ENCODE data around the gene GNG13. TPM values are rescaled to one million over a fixed set of nuclear protein-coding genes. Genes with fewer than 3 reads are reported as not detected.
A peak's percentile ranks its signal among the peaks of the same experiment; 100 is the strongest.

The GNG13 gene
- total RNA-seq, 1 experiment from 2014 or later = not detected

DNA sequence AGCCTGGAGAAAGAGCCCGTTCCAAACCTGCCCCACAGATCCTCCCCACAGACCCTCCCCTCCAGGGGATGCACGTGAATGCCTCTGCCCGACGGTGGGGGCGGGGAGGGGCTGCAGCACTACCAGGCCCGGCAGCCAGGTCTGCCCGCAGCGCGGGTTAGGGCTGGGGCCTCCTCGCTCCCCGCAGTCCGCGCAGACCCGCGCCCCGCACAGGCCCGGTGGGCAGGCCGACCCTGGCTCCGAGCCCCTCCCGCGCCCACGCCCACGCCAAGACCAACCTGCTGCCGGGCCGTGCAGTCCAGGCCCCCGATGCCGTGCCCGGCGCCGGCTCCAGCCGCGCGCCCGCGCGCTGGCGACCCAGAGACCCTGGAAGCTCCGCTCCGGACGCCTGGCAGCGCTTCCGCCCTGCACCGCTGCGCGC lies 12.5 kb downstream of the GNG13 start, which contains the start of gene RPUSD1:
RPUSD1 (minus strand) TSS at position 404 of the 421 bp plus-strand sequence. CDS start 644 bp downstream, outside the sequence.
- Histone ChIP-seq H3K23ac (ENCODE audit: insufficient read length, low read depth, low read length) (no peak within 1 kb of the TSS), H3K4me1 (ENCODE audit: insufficient read depth, low read length) (no peaks in the 10 kb centered on the region), H2BK15ac (ENCODE audit: low read depth, low read length) (no peak within 1 kb of the TSS), H2BK5ac (ENCODE audit: insufficient read length, low read length) (no peak within 1 kb of the TSS), H3T11ph (ENCODE audit: low read length) (no peak within 1 kb of the TSS), H3K27ac (ENCODE audit: insufficient read length, low read depth, low read length) (no peak within 1 kb of the TSS), H3K4ac (ENCODE audit: low read depth, low read length) (no peak within 1 kb of the TSS), H4K8ac (replicated peaks; ENCODE audit: insufficient read length, low read depth, low read length) (no peak within 1 kb of the TSS), H3K56ac (ENCODE audit: insufficient read length, low read depth, low read length) (no peak within 1 kb of the TSS), H4K5ac (ENCODE audit: insufficient read length, low read depth, low read length) (no peak within 1 kb of the TSS), H2AFZ (ENCODE audit: low read length) (no peak within 1 kb of the TSS), H2BK12ac (ENCODE audit: insufficient read length, low read depth, low read length) (no peak within 1 kb of the TSS), H3K79me2 (ENCODE audit: insufficient read depth, low read length) (no peaks in the 10 kb centered on the region; the same call in 1 of the 2 replicates), H3K9me3 (ENCODE audit: control insufficient read depth, low read depth, low read length) (no peaks in the 10 kb centered on the region), H3K18ac (ENCODE audit: insufficient read length, low read depth, low read length) (peak within 1 kb of the TSS; percentile 83), H2BK120ac (ENCODE audit: low read depth, low read length, poor library complexity, severe bottlenecking) (no peak within 1 kb of the TSS), H3K79me1 (ENCODE audit: insufficient read depth, low read depth, low read length, poor library complexity, severe bottlenecking) (peaks cover 2% of the 10 kb centered on the region), H4K20me1 (ENCODE audit: control insufficient read depth, insufficient read depth, insufficient read length) (no peaks in the 10 kb centered on the region), H2BK20ac (ENCODE audit: low read depth, low read length, poor library complexity, severe bottlenecking) (no peak within 1 kb of the TSS), H3K9ac (ENCODE audit: extremely low read depth, insufficient read length, low read length) (peak within 1 kb of the TSS; percentile 63), H3K14ac (ENCODE audit: insufficient read depth, low read length) (peak within 1 kb of the TSS; percentile 93), H3K27me3 (ENCODE audit: insufficient read depth, low read length) (no peaks in the 10 kb centered on the region), H3K23me2 (ENCODE audit: insufficient read length, low read depth, low read length, poor library complexity, severe bottlenecking) (peaks cover 11% of the 10 kb centered on the region), H3K4me2 (ENCODE audit: insufficient read depth, insufficient read length, low read length) (peak within 1 kb of the TSS; percentile 88), H4K91ac (ENCODE audit: insufficient read length, low read depth, low read length) (no peak within 1 kb of the TSS), H2AK5ac (ENCODE audit: insufficient read length, low read length) (no peak within 1 kb of the TSS)
- Mint-ChIP-seq H3K4me1 (peaks cover 0 to 2% of the 10 kb centered on the region in 2 experiments; a peak in 1 of 4 replicates), H3K4me3 (peak within 1 kb of the TSS; percentile 87 to 93), H3K9me3 (no peaks in the 10 kb centered on the region), H3K36me3 (ENCODE audit: insufficient read depth in 1 of 3, low read depth in 3 of 3) (peaks cover 8 to 28% (median 25%) of the 10 kb centered on the region in 3 experiments; a peak in 6 of 7 replicates), H3K27ac (peak within 1 kb of the TSS in 2 of 3 experiments; percentile 44 to 59; a peak in 3 of 7 replicates), H3K27me3 (ENCODE audit: low read depth) (no peaks in the 10 kb centered on the region)
- no peak for DNase-seq
- TF ChIP-seq, protein P1, sequence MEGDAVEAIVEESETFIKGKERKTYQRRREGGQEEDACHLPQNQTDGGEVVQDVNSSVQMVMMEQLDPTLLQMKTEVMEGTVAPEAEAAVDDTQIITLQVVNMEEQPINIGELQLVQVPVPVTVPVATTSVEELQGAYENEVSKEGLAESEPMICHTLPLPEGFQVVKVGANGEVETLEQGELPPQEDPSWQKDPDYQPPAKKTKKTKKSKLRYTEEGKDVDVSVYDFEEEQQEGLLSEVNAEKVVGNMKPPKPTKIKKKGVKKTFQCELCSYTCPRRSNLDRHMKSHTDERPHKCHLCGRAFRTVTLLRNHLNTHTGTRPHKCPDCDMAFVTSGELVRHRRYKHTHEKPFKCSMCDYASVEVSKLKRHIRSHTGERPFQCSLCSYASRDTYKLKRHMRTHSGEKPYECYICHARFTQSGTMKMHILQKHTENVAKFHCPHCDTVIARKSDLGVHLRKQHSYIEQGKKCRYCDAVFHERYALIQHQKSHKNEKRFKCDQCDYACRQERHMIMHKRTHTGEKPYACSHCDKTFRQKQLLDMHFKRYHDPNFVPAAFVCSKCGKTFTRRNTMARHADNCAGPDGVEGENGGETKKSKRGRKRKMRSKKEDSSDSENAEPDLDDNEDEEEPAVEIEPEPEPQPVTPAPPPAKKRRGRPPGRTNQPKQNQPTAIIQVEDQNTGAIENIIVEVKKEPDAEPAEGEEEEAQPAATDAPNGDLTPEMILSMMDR (conservative IDR thresholded peaks at IDR 0.05) = no peak
- no CpG with 5 or more reads among the region's 45 CpGs for WGBS (ENCODE audit: extremely low coverage, insufficient read length, low lambda C conversion rate)
